GM19035 (cell line): ENCODE results near the gene NINJ2.

Experiments
- ATAC-seq: cut with Tn5 transposase; IDR thresholded peaks from one replicate; pipeline ENCODE4 v1.9.1; 2021; ENCODE audit not compliant: unreplicated experiment

Gene NINJ2

GRCh38 chr12:617304-617915, 45.8 kb downstream of the NINJ2 start:
- no peak for ATAC-seq

GRCh38 chr12:615620-616019, 47.6 kb downstream of the NINJ2 start:
- ATAC-seq, result no peak

- no peak for ATAC-seq
These were observed 48.8 kb downstream of the NINJ2 start for GRCh38 chr12:614411-614970.

GRCh38 chr12:613996-614395, 49.2 kb downstream of the NINJ2 start:
- ATAC-seq, result no peak

- no peak for ATAC-seq
These were observed 50.4 kb downstream of the NINJ2 start for GRCh38 chr12:612886-613285.

GRCh38 chr12:612293-612692, 51.0 kb downstream of the NINJ2 start:
- ATAC-seq, result no peak

- ATAC-seq, result no peak
These were observed 51.5 kb downstream of the NINJ2 start for GRCh38 chr12:611721-612120.

GRCh38 chr12:608921-609320, 54.3 kb downstream of the NINJ2 start:
- ATAC-seq, result no peak

GRCh38 chr12:608413-608812, 54.8 kb downstream of the NINJ2 start:
- ATAC-seq, result no peak

GRCh38 chr12:607541-608001, 55.7 kb downstream of the NINJ2 start:
- no peak for ATAC-seq

GRCh38 chr12:604956-605355, 58.3 kb downstream of the NINJ2 start:
- no peak for ATAC-seq

GRCh38 chr12:602700-603068, 60.6 kb downstream of the NINJ2 start:
- no peak for ATAC-seq

GRCh38 chr12:601976-602699, 61.1 kb downstream of the NINJ2 start:
- no peak for ATAC-seq

- no peak for ATAC-seq
These were observed 63.5 kb downstream of the NINJ2 start for GRCh38 chr12:599756-600155.

GRCh38 chr12:597926-598568, 65.2 kb downstream of the NINJ2 start:
- ATAC-seq, result no peak

- no peak for ATAC-seq
These were observed 69.6 kb downstream of the NINJ2 start for GRCh38 chr12:593396-594270.

GRCh38 chr12:592024-592505, 71.2 kb downstream of the NINJ2 start:
- no peak for ATAC-seq

GRCh38 chr12:591167-592023, 71.8 kb downstream of the NINJ2 start:
- ATAC-seq, result no peak

GRCh38 chr12:590206-590750, 73.0 kb downstream of the NINJ2 start:
- ATAC-seq, result no peak

GRCh38 chr12:588646-589045, 74.6 kb downstream of the NINJ2 start:
- no peak for ATAC-seq
